ENCODE data around the gene PARP16.
"Not testable (repeated sequence)": the region's sequence is repeated elsewhere in the genome, so short reads cannot be mapped to it uniquely, and the experiment has no call there.

PARP16 gene

GRCh38 chr15:65275728-65276126 lies 11.0 kb downstream of the PARP16 start:
- DNase-seq, result peak; percentile 51

DNA sequence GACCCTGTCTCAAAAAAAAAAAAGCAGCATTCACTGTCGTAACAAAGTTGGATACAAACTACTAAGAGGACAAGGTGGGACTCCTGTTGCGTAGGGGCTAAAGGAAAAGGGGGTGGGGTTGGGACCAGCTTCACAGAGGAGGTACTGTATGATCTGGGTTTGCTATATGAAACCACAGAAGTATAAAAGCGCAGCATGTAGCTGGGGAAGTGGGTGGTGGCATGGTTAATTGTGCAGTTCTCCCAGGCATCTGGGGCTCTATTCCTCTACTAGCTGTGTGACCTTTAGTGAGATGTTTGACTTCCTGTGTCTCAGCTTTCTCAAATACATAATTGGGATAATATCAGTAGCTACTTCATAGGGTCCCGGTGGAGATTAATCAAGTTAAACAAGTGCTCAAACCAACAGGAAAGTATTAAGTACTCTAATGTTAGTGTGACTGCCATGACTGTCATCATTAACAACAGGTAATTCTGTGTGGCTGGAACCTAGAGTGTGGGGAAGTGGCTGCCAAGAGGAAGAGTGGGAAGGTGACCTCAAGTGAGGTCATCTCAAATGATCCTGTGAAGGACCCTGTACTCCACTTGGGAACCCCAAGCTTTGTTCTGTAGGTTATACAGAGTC lies 11.5 kb downstream of the PARP16 start:
- DNase-seq, result no peak

GRCh38 chr15:65270811-65271545 lies 15.7 kb downstream of the PARP16 start:
- peak; percentile 66 for DNase-seq

DNA sequence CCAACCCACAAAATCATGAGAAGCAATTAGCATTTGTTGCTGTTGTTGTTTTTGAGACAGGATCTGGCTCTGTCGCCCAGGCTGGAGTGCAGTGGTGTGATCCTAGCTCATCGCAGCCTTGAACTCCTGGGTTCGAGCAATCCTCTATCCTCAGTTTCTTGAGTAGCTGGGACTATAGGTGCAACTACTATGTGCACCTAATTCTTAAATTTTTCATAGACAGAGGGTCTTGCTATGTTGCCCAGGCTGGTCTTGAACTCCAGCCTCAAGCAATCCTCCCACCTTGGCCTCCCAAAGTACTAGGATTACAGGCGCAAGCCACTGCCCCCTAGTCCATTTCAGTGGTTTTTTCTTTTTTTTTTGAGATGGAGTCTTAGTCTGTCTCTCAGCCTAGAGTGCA lies 18.3 kb downstream of the PARP16 start:
- no peak for DNase-seq

- DNase-seq, result no peak
These were observed 20.2 kb downstream of the PARP16 start for GRCh38 chr15:65266469-65266868.

GRCh38 chr15:65264863-65265430 lies 21.7 kb downstream of the PARP16 start:
- DNase-seq, result no peak

GRCh38 chr15:65263313-65263712 lies 23.4 kb downstream of the PARP16 start:
- no peak for DNase-seq

DNA sequence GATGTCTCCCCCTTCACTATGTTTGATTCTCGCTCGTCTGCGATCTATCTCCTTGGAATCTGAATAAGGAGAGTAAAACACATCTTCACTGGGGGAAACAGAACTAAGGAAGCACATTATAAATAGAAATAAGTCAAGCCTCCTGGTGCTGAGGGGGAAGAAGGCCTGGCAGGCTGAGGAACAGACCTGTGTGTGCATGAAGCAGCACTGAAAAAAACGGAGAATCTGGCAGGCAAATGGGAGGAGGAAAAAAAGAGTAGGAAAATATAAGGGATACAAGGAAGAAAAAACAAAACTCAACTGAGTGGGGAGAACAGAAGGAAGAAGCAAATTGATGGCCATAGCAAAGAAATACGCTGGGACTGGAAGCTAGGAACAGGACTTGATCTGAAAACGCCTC lies 25.7 kb downstream of the PARP16 start:
- DNase-seq, result no peak

- DNase-seq, result no peak
These were observed 27.3 kb downstream of the PARP16 start for GRCh38 chr15:65259367-65259797.

DNA sequence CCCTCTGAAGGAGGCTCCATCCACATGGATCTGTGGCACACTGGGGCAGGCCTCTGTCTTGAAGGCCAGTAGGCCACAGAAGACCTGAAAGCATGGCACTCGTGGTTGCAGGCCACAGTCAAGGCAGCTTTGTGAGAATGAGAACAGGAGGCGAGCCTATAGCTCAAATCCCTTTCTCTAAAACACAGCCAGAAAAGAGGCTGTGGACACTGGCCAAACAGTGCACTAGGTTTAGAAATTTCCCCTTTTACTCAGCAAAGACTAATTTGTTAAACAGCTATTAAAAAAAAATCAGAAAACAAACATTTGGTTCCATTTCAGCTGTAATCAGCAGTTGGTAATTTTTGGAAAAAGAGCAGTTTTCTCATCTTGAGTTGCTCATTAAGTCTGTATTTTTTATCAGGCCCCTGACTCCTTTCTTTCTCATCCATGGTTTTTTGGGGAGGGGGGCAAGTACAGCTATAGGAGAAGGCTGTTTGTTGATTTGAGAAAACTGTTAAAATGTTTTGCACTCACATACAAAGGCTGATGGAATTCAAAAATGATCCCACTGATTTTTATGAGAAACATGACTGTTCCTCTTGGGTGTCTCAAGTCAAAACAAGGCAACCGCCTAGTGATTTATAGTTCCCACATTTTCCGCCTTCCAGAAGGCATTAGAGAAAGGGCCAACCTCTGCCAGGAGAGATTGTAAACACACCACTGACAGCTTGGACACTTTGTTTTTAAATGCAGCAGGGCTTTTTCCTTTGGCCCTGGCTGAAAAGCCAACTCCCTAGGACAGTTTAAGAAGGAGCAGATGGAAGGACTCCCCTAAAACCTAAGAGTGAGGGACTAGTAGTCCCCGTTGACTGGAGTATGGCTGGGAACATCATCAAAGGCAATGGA lies 28.1 kb downstream of the PARP16 start:
- no peak for DNase-seq

GRCh38 chr15:65255486-65256140 lies 31.1 kb downstream of the PARP16 start:
- no peak for DNase-seq

DNA sequence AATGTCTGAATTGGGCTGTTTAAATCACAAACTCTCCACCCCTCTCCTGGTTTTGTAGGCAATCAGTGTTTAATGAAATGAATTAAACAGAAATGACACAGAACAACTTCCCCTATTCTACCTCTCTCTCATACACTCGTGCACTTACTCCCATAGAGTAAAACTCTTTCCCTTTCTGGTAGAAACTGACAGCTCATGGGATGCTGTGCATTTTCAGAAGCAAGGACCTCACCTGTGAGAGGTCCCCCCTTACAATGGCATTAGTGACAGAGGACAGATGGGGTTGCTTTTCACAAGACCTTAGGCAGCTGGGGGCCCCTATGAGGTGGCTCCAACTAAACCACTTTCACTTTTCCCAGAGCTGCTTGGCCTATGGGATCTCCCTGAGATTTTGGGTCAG lies 31.9 kb downstream of the PARP16 start:
- no peak for DNase-seq

DNA sequence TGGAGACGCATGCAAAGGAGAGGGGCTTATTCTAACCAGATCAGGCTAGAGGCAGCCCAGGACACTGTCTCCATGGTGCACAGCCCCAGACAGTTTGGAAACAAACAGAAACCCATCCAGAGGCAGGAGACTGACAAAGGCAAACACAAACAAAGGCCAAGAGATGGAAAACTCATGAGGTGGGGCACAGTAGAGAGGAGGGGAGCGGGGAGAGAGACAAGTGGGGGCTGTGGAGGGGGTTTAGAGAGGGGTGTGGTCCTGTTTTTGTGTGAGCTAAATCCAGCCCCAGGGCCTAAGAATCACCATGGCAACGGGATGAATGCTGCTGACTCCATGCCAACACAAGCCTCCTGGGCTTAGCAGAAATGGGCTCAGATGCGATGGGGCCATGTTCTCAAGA lies 32.3 kb downstream of the PARP16 start:
- no peak for DNase-seq

DNA sequence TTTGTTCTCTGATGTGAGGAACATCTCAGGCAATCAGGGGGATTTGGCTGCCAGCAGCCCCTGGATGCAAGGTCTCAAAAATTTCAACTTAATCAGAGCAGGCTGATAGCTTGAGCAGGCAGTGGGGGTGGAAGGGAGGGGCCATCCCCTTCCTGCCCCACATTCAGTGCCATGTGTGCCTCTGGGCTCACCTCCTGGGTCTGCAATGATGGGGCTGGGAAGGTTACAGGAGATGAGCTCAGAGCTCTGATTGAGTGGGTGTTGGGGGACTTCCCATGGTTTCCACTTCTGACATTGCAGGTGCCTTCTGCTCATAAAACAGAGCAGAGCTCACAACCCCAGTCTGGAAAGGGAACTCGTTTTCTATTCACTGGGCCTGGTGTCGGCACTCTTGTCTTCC lies 37.0 kb downstream of the PARP16 start:
- DNase-seq, result no peak

- DNase-seq, result peak; percentile 19
These were observed 38.0 kb downstream of the PARP16 start for GRCh38 chr15:65248511-65249255.

DNA sequence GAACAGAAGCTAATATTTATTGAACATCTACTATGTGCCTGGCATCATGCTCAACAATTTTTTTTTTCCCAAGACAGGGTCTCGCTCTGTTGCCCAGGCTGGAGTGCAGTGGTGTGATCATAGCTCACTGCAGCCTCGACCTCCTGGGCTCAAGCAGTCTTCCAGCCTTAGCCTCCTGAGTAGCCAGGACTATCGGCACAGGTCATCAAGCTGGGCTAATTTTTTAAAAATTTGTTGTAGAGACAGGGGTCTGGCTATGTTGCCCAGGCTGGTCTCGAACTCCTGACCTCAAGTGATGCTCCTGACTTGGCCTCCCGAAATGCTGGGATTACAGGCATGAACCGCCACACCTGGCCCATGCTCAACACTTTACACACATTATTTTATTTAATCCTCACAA lies 39.7 kb downstream of the PARP16 start:
- DNase-seq, result no peak

- DNase-seq, result no peak
These were observed 40.5 kb downstream of the PARP16 start for GRCh38 chr15:65246026-65246714.

DNA sequence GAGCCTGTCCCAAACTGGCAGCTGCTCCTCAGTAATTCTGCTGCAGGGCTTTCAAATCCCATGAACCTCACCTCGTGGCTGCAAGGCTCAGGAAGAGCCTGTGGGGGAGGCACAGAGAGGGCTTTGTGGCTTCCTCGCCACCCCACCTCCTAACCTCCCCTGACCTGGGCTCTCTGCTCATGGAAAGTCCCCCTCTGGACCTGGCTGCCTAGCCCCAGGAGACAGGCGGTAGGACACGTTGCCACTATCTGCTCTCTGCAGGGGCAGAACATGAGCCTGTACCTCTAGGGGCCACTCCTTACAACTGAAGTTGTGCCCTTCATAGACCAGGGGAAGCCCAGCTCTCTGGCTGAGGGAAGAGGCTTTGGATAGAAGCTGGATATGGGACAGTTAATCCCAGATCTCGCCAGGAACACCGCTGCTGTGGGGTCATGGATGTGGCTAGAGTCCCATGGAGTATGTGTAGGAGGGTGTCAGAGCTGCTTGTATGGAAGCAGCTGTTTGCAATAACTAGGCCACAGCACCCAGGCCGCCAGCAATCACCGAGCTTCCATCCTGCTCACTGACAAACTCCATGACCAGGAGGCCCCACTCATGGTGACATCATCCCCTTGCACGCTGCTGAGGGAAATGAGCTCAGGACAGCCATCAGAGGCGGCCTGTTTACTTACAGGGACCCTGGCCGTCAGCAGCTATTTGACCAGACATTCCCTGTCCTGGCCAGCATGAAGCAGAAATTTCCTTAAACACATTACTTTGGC lies 41.4 kb downstream of the PARP16 start:
- DNase-seq, result peak; percentile 22

DNA sequence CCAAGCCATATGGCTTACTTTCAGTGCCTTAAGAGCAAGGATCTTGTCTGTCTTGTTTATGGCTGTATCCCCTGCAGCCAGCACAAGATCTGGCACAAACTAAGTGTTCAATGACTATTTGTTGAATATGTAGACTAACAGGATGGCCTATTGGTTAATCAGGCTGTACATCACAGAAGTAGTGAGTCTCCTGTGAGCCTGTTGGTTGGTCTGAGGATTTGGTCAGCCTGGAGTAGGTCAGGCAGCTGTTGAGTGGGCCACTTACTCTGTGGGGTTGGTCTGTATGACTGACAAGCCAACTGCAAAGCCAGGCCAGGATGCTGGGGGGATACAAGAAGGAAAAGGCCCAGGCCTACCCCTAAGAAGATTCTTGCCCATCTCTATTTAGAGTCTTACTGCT lies 42.0 kb downstream of the PARP16 start:
- DNase-seq, result no peak

- not testable (repeated sequence) for DNase-seq
These were observed 50.2 kb downstream of the PARP16 start for GRCh38 chr15:65236443-65236842.
